Measurements from ENCODE around the gene MAN2C1. TPM values are rescaled to one million over a fixed set of nuclear protein-coding genes. Genes with fewer than 3 reads are reported as not detected.
"Not testable (repeated sequence)": the region's sequence is repeated elsewhere in the genome, so short reads cannot be mapped to it uniquely, and the experiment has no call there.

Gene MAN2C1
- total and polyA plus RNA-seq, 2 experiments from 2014 or later: 81.4 to 88.0 TPM

DNA sequence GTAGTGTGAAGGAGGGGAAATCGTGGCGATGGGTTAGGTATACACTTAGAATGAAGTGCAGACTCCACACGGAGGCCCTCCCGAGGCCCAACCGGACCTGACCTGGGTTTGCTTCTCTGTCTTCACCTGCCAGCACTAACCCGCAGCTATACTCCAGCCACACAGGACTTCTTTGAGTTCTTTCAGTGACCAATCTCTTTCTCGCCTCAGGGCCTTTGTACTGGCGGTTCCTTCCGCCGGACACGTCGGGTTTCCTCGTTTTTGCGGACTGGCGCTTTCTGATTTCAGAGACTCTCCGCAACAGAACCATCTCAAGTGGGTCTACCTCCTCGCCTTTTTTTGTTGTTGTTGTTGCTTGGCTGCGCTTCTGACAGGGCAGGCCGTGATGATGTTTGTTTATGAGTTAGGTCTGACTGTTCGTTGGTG is 21.6 kb downstream of the MAN2C1 start, which contains the start of gene NEIL1:
Gene NEIL1, plus strand, starts transcription at position 244 of the 426 bp plus-strand sequence. CDS start 1,867 bp downstream, outside the sequence.
- peak; percentile 28 for DNase-seq (ENCODE audit: low spot score)
- 16% methylated on average over 20 of the region's 20 CpGs for WGBS (ENCODE audit: low lambda C conversion rate, missing lambda C conversion rate)

DNA sequence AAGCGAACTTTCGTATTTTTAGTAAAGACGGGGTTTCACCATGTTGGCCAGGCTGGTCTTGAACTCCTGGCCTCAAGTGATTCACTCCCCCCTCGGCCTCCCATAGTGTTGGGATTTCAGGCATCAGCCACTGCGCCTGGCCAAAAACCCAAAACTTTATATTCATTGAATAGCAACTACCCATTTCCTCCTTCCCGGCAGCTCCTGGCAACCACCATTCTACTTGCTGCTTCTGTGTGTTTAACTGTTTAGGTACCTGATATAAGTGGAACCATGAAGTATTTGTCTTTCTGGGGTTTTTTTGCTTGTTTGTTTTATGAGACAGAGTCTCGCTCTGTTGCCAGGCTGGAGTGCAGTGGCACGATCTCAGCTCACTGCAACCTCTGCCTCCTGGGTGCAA is 24.5 kb downstream of the MAN2C1 start:
- not testable (repeated sequence) for H4K20me1 ChIP-seq (ENCODE audit: insufficient read depth, poor library complexity, severe bottlenecking)

More for the DNA sequence above, 21.6 kb downstream of the MAN2C1 start, which contains the start of gene NEIL1:
- H3K4me1 ChIP-seq (ENCODE audit: insufficient read depth): peaks cover 7% of the 10 kb centered on the region
- H4K20me1 ChIP-seq (ENCODE audit: insufficient read depth, poor library complexity, severe bottlenecking): no peaks in the 10 kb centered on the region
- no peak for TF ChIP-seq EZH2phosphoT487 (IDR thresholded peaks at IDR 0.05; ENCODE audit: low read depth, severe bottlenecking, unreplicated experiment)
- TF ChIP-seq, protein P1, sequence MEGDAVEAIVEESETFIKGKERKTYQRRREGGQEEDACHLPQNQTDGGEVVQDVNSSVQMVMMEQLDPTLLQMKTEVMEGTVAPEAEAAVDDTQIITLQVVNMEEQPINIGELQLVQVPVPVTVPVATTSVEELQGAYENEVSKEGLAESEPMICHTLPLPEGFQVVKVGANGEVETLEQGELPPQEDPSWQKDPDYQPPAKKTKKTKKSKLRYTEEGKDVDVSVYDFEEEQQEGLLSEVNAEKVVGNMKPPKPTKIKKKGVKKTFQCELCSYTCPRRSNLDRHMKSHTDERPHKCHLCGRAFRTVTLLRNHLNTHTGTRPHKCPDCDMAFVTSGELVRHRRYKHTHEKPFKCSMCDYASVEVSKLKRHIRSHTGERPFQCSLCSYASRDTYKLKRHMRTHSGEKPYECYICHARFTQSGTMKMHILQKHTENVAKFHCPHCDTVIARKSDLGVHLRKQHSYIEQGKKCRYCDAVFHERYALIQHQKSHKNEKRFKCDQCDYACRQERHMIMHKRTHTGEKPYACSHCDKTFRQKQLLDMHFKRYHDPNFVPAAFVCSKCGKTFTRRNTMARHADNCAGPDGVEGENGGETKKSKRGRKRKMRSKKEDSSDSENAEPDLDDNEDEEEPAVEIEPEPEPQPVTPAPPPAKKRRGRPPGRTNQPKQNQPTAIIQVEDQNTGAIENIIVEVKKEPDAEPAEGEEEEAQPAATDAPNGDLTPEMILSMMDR (IDR thresholded peaks at IDR 0.05; ENCODE audit: poor library complexity): no peak
- TF ChIP-seq EZH2 (IDR thresholded peaks at IDR 0.05; ENCODE audit: borderline replicate concordance): no peak
- H3K27ac ChIP-seq: peak within 1 kb of the TSS; percentile 33
- peak within 1 kb of the TSS; percentile 91 for H2AFZ ChIP-seq
- H3K27me3 ChIP-seq: no peaks in the 10 kb centered on the region
- no peaks in the 10 kb centered on the region for H3K9me2 ChIP-seq (replicated peaks; ENCODE audit: insufficient read depth)
- no peaks in the 10 kb centered on the region for H3K9me3 ChIP-seq (ENCODE audit: low read depth)
- H3K4me2 ChIP-seq: peak within 1 kb of the TSS; percentile 94
- H3K36me3 ChIP-seq (replicated peaks; ENCODE audit: insufficient read depth, low read depth): no peaks in the 10 kb centered on the region
- H3K4me3 ChIP-seq: peak within 1 kb of the TSS; percentile 90
- H3K79me2 ChIP-seq: no peaks in the 10 kb centered on the region

DNA sequence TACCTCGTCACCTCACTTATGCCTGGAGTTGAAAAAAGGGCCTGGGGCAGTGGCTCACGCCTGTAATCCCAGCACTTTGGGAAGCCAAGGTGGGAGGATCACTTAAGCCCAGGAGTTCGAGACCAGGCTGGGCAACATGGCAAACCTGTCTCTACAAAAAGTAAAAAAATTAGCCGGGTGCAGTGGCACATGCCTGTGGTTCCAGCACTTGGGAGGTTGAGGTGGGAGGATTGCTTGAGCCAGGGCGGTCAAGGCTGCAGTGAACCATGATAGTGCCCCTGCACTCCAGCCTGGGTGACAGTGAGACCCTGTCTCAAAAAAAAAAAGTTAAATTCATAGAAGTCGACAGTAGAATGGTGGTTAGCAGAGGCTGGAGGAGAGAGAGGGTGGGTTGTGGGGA is 26.2 kb downstream of the MAN2C1 start:
- TF ChIP-seq EZH2phosphoT487 (IDR thresholded peaks at IDR 0.05; ENCODE audit: low read depth, severe bottlenecking, unreplicated experiment) (no peak), EZH2 (IDR thresholded peaks at IDR 0.05; ENCODE audit: borderline replicate concordance) (no peak)
- TF ChIP-seq, protein P1 (IDR thresholded peaks at IDR 0.05; ENCODE audit: poor library complexity): no peak
- Histone ChIP-seq H3K4me3 (no peak overlapping the region), H3K9me3 (ENCODE audit: low read depth) (no peaks in the 10 kb centered on the region), H4K20me1 (ENCODE audit: insufficient read depth, poor library complexity, severe bottlenecking) (no peaks in the 10 kb centered on the region), H3K4me1 (ENCODE audit: insufficient read depth) (no peaks in the 10 kb centered on the region), H3K36me3 (replicated peaks; ENCODE audit: insufficient read depth, low read depth) (no peaks in the 10 kb centered on the region), H3K9me2 (replicated peaks; ENCODE audit: insufficient read depth) (no peaks in the 10 kb centered on the region), H3K27ac (no peak overlapping the region), H3K4me2 (no peak overlapping the region), H3K79me2 (peaks cover under 1% of the 10 kb centered on the region), H3K27me3 (no peaks in the 10 kb centered on the region), H2AFZ (no peak overlapping the region)
- no peak for DNase-seq (ENCODE audit: low spot score)
- WGBS (ENCODE audit: low lambda C conversion rate, missing lambda C conversion rate): 86% methylated on average over 6 of the region's 6 CpGs

More for the DNA sequence above, 24.5 kb downstream of the MAN2C1 start:
- H3K9me3 ChIP-seq (ENCODE audit: low read depth); H3K4me3 ChIP-seq; H3K27me3 ChIP-seq; H3K36me3 ChIP-seq (replicated peaks; ENCODE audit: insufficient read depth, low read depth); DNase-seq (ENCODE audit: low spot score); H3K27ac ChIP-seq; H2AFZ ChIP-seq; H3K79me2 ChIP-seq; H3K4me2 ChIP-seq; H3K9me2 ChIP-seq (replicated peaks; ENCODE audit: insufficient read depth); H3K4me1 ChIP-seq (ENCODE audit: insufficient read depth): not testable (repeated sequence)
- WGBS (ENCODE audit: low lambda C conversion rate, missing lambda C conversion rate): 75% methylated on average over 8 of the region's 8 CpGs

DNA sequence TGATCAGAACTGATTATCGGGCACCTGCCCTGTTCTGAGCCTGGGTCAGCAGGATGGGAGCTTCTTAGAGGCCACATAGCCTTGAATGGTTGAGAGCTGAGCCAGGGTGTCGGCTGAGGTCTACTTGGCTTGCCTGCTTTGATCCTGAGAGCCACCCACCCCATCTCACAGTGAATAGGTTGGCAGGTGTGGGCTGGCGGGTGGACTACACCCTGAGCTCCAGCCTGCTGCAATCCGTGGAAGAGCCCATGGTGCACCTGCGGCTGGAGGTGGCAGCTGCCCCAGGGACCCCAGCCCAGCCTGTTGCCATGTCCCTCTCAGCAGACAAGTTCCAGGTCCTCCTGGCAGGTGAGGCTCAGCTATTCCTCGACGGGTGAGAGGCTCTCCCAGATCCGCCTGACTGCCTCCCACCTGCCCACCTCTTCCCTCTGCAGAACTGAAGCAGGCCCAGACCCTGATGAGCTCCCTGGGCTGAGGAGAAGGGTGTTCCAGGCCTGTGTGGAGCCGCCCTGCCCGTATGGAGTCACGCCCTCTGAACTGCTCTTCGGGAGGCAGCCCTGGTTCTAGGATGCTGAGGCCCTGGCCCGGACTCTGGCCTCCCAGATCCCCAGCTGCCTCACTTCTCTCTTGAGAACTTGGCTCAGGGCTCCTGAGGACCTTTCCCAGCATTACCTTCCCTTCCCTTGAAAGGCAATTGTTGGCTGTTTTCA is 28.7 kb downstream of the MAN2C1 start:
- peaks cover 4% of the 10 kb centered on the region for H3K4me1 ChIP-seq (ENCODE audit: insufficient read depth)
- WGBS (ENCODE audit: low lambda C conversion rate, missing lambda C conversion rate): 95% methylated on average over 12 of the region's 13 CpGs

More for the DNA sequence above, 28.7 kb downstream of the MAN2C1 start:
- Histone ChIP-seq H3K9me2 (replicated peaks; ENCODE audit: insufficient read depth) (no peaks in the 10 kb centered on the region), H3K27ac (no peak overlapping the region), H3K9me3 (ENCODE audit: low read depth) (no peaks in the 10 kb centered on the region), H3K27me3 (no peaks in the 10 kb centered on the region), H4K20me1 (ENCODE audit: insufficient read depth, poor library complexity, severe bottlenecking) (no peaks in the 10 kb centered on the region), H3K36me3 (replicated peaks; ENCODE audit: insufficient read depth, low read depth) (no peaks in the 10 kb centered on the region), H3K79me2 (peaks cover 13% of the 10 kb centered on the region), H2AFZ (no peak overlapping the region), H3K4me2 (no peak overlapping the region), H3K4me3 (no peak overlapping the region)
- TF ChIP-seq EZH2 (IDR thresholded peaks at IDR 0.05; ENCODE audit: borderline replicate concordance): no peak
- TF ChIP-seq, protein P1 (IDR thresholded peaks at IDR 0.05; ENCODE audit: poor library complexity): no peak
- TF ChIP-seq EZH2phosphoT487 (IDR thresholded peaks at IDR 0.05; ENCODE audit: low read depth, severe bottlenecking, unreplicated experiment): no peak
- no peak for DNase-seq (ENCODE audit: low spot score)
